Subcutaneous adipose tissue (tissue), 4 donors: ENCODE data around the gene KCNK7. TPM values are rescaled to one million over a fixed set of nuclear protein-coding genes. Genes with fewer than 3 reads are reported as not detected.

Source experiments
- CTCF ChIP-seq: fragments of 450-650 bp; IDR thresholded peaks from one replicate; pipeline ENCODE4 v1.5.1; 2016; ENCODE audit warnings: low read depth, mild to moderate bottlenecking, control low read depth, antibody characterized with exemption, moderate library complexity
- total RNA-seq, 4 donors: library from RNA; depleted of rRNA; stranded (reverse); fragments of >200 nt; gene quantifications; one replicate each; pipeline ENCODE4 v1.1.0, GENCODE V29; 2016

The KCNK7 gene
- total RNA-seq, 4 donors from 2014 or later, result 0.57 TPM; not detected in 3

GRCh38 chr11:65558002-65558929 lies 37.3 kb downstream of the KCNK7 start, which contains the start of gene LTBP3:
Gene LTBP3, minus strand, starts transcription at chr11:65558359. Its CDS starts 400 bp downstream, at chr11:65557959.
- no peak for TF ChIP-seq CTCF

GRCh38 chr11:65557280-65558001 lies 38.2 kb downstream of the KCNK7 start:
- TF ChIP-seq CTCF, result no peak

GRCh38 chr11:65556470-65557279 lies 38.9 kb downstream of the KCNK7 start:
- TF ChIP-seq CTCF, result no peak

GRCh38 chr11:65555693-65556231 lies 39.8 kb downstream of the KCNK7 start:
- TF ChIP-seq CTCF, result no peak

GRCh38 chr11:65554842-65555430 lies 40.7 kb downstream of the KCNK7 start:
- no peak for TF ChIP-seq CTCF

- no peak for TF ChIP-seq CTCF
These were observed 41.4 kb downstream of the KCNK7 start for GRCh38 chr11:65554057-65554818.
